ENCODE results near the gene KIAA1328.

KIAA1328 gene

GRCh38 chr18:37259711-37260110, 430.8 kb downstream of the KIAA1328 start:
- DNase-seq, result no peak

DNA sequence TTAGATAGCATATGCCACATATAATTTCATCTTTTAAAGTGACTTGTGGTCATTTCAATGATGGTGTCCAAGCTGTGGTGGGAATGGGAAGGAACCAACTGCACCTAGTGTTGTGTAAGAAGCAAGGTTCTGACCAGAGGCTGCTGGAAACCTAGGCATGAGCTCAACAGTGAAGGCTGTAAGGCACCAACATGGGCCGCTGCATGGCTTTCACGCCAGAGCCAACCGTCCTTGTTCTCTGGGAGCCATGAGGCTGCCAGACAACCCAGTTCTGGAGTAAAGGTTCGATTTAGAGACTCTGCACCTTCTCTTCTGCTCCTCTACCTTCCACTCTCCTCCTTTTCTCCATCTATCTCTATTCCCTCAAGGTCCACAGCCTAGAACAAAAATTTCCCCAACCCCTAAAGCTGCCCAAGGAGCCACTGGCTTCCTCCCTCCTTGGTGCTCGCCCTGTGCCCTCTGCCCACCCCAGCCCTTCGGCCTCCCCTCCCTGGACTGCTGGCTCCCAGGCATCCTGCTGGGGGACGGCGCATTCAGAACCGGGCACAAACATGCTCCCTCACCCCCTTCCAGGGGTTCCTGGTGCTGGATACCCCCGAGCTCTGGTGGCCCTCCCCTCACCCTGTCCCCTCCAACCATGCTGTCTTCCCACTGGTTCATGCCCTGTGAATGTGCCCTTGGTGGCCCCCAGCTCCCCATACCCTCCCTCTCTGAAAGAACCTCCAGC, 431.6 kb downstream of the KIAA1328 start:
- DNase-seq, result no peak

GRCh38 chr18:37261246-37261840, 432.4 kb downstream of the KIAA1328 start:
- no peak for DNase-seq

- DNase-seq, result no peak
Measured at GRCh38 chr18:37261988-37262387, 433.1 kb downstream of the KIAA1328 start.

DNA sequence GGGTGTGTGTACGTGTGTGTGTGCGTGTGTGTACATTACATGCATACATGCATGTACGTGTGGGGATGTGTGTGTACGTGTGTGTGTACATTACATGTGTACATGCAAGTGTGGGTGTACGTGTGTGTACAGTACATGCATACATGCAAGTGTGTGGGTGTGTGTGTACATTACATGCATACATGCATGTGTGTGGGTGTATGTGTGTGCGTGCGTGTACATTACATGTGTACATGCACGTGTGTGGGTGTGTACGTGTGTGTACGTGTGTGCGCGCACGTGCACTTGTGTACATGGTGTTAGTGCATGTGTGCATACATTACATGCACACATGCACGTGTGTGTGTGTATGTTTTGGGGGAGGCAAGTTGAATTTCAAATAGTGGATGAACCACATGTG, 436.0 kb downstream of the KIAA1328 start:
- DNase-seq, result no peak

DNA sequence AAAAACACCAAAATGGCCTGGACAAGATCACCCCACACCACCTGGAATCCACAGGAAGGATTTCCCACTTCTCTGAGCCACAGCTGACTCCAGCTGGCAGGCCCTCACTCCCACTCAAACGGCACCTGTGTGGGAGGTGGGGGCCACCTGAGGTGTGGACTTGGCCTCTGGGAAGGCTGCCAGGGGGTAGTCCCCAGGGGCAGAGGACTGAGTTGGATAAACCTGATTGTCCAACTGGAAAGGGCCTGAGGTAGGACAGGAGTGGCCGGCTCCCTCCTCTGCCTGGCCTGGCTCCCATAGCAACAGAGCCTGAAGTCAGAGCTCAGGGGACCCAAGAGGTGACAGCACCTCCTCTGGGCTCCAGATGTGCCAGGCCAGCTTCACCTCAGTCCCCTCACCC, 436.5 kb downstream of the KIAA1328 start:
- DNase-seq, result no peak

GRCh38 chr18:37266290-37266689, 437.4 kb downstream of the KIAA1328 start:
- no peak for DNase-seq

DNA sequence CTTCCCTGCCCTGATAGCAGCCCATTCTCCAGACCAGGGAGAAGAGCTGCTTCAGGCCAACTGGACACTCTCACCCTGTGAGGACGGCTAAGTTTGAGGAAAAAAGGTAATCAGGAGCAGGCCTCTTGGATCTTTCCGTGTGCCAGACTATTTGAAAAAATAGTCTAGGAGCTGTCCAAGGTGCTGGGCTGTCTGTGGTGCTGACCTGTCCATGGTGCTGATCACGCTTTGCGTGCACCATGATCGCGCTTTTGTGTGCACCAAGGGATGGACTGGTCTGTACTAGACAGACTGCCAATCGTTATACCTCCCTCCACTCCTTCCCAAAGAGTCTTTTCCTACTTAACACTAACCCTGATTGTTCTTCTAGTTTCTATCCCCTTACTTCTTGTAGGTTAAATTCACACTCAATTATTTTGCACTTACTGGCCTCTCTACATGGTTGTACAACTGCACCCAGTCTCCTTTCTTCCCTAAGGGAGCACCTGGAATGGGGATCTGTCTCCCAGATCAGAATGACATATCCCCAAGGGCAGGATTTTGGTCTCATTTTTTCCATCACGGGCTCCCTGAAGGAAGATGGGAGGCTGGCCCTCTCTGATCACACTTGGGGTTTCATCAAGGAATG, 441.2 kb downstream of the KIAA1328 start:
- DNase-seq, result peak; percentile 54 to 64

DNA sequence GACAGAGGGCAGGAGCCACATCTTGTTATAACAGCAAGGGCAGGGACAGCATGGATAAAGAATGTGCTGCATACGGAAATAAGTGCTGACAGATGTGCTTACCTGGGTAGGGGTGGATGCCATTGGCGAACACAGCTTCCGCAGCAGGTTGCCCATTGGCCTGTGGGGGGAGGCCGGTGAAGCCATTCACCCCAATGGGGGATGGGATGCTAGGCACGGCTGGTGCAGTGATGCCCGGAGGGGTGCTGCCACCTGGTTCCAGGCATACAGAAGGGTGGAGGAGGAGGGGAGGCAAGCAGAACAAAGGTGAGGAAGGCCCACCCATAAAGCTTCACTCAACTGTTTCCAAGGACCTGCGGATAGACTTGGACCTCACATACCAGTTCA, 441.7 kb downstream of the KIAA1328 start:
- no peak for DNase-seq

DNA sequence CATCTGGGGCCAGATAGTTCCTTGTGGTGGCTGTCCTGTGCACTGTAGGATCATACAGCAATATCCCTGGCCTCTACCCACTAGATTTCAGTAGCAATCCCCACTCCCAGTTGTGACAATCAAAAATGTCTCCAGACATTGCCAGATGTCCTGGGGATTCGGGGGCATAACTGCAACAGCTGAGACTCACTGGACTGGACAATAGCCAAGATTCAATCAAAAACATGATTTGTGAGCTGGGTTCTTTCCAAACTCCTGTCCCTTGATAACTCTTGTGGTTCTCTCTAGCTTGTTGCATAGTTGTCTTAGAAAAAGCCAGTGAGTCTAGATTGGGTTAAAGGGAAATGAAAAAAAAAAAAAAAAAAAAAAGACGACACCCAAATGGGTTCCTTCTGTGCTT, 443.3 kb downstream of the KIAA1328 start:
- no peak for DNase-seq

GRCh38 chr18:37272841-37273240, 443.9 kb downstream of the KIAA1328 start:
- no peak for DNase-seq

- DNase-seq, result no peak
Measured at GRCh38 chr18:37274309-37275236, 445.6 kb downstream of the KIAA1328 start.

GRCh38 chr18:37275237-37275741, 446.4 kb downstream of the KIAA1328 start:
- DNase-seq, result no peak

- DNase-seq, result no peak
Measured at GRCh38 chr18:37276111-37276890, 447.4 kb downstream of the KIAA1328 start.

GRCh38 chr18:37277804-37278203, 448.9 kb downstream of the KIAA1328 start:
- DNase-seq, result no peak

All from Kasumi-1 (cell line).